ENCODE data around the gene TGM4. TPM values are rescaled to one million over a fixed set of nuclear protein-coding genes. Genes with fewer than 3 reads are reported as not detected.

Gene TGM4
- total and polyA plus RNA-seq, 9 donors, result not detected

- Histone ChIP-seq H3K4me3 (no peak overlapping the region), H3K4me1 (ENCODE audit: insufficient read depth) (peaks cover 3% of the 10 kb centered on the region), H3K36me3 (no peaks in the 10 kb centered on the region), H3K27ac (no peak overlapping the region), H3K27me3 (no peaks in the 10 kb centered on the region), H3K9me3 (no peaks in the 10 kb centered on the region)
- no peak for DNase-seq
- TF ChIP-seq POLR2A (IDR thresholded peaks at IDR 0.05) (no peak), EP300 (IDR thresholded peaks at IDR 0.05) (no peak)
- TF ChIP-seq, protein P1, sequence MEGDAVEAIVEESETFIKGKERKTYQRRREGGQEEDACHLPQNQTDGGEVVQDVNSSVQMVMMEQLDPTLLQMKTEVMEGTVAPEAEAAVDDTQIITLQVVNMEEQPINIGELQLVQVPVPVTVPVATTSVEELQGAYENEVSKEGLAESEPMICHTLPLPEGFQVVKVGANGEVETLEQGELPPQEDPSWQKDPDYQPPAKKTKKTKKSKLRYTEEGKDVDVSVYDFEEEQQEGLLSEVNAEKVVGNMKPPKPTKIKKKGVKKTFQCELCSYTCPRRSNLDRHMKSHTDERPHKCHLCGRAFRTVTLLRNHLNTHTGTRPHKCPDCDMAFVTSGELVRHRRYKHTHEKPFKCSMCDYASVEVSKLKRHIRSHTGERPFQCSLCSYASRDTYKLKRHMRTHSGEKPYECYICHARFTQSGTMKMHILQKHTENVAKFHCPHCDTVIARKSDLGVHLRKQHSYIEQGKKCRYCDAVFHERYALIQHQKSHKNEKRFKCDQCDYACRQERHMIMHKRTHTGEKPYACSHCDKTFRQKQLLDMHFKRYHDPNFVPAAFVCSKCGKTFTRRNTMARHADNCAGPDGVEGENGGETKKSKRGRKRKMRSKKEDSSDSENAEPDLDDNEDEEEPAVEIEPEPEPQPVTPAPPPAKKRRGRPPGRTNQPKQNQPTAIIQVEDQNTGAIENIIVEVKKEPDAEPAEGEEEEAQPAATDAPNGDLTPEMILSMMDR (IDR thresholded peaks at IDR 0.05), result no peak
- 87 to 89% (median 89%) methylated on average over 10 of the region's 10 CpGs for WGBS, 3 donors
- intact Hi-C loops (cut with DNase I), result no loop called here
Observed at GRCh38 chr3:44926172-44926571, 51.8 kb downstream of the TGM4 start.

DNA sequence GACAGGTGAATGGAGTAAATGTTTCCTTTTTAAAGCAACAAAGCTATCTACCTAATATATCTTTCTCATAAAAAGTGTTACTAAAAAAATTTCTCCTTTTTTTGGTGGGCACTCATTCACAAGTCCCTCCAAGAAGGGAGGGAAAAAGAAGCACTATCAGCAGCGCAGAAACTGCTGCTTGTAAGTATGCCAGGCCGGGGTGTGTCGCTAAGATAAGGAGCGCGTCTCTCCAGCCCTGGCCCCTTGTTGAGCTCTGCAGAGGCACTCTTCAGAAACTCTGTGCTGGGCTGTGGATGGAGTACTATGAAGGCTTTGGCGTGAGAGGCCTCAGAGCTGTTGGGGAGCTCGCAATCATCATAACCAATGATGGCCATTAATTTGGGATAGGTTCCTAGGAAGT is 52.5 kb downstream of the TGM4 start:
- H3K9me3 ChIP-seq, result no peaks in the 10 kb centered on the region
- H3K4me1 ChIP-seq (ENCODE audit: insufficient read depth), result peaks cover 3% of the 10 kb centered on the region
- no peak for TF ChIP-seq EP300 (IDR thresholded peaks at IDR 0.05)
- TF ChIP-seq POLR2A (IDR thresholded peaks at IDR 0.05), result no peak
- TF ChIP-seq, protein P1 (IDR thresholded peaks at IDR 0.05), result no peak
- H3K36me3 ChIP-seq, result no peaks in the 10 kb centered on the region
- intact Hi-C loops (cut with DNase I), result no loop called here
- no peak overlapping the region for H3K4me3 ChIP-seq
- WGBS, 3 donors, result 76 to 85% (median 77%) methylated on average over 7 of the region's 7 CpGs
- H3K27ac ChIP-seq, result no peak overlapping the region
- no peaks in the 10 kb centered on the region for H3K27me3 ChIP-seq
- DNase-seq, result no peak

GRCh38 chr3:44927371-44927770 is 53.0 kb downstream of the TGM4 start:
- peaks cover 3% of the 10 kb centered on the region for H3K4me1 ChIP-seq (ENCODE audit: insufficient read depth)
- no peak overlapping the region for H3K4me3 ChIP-seq
- DNase-seq, result no peak
- intact Hi-C loops (cut with DNase I), result no loop called here
- WGBS, 3 donors, result 94 to 96% (median 94%) methylated on average over 7 of the region's 7 CpGs
- no peaks in the 10 kb centered on the region for H3K9me3 ChIP-seq
- no peaks in the 10 kb centered on the region for H3K36me3 ChIP-seq
- H3K27ac ChIP-seq, result no peak overlapping the region
- H3K27me3 ChIP-seq, result no peaks in the 10 kb centered on the region
- TF ChIP-seq POLR2A (IDR thresholded peaks at IDR 0.05) (no peak), EP300 (IDR thresholded peaks at IDR 0.05) (no peak)
- TF ChIP-seq, protein P1 (IDR thresholded peaks at IDR 0.05), result no peak

- Histone ChIP-seq H3K27ac (peak overlapping the region in 1 of 2 donors; percentile 12), H3K4me1 (ENCODE audit: insufficient read depth) (no peaks in the 10 kb centered on the region), H3K36me3 (no peaks in the 10 kb centered on the region), H3K9me3 (no peaks in the 10 kb centered on the region), H3K27me3 (no peaks in the 10 kb centered on the region), H3K4me3 (no peak overlapping the region)
- WGBS, 3 donors, result 85 to 94% (median 89%) methylated on average over 5 of the region's 5 CpGs
- intact Hi-C loops (cut with DNase I), result no loop called here
- no peak for DNase-seq
- TF ChIP-seq, protein P1 (IDR thresholded peaks at IDR 0.05), result no peak
Observed at GRCh38 chr3:44929782-44930181, 55.4 kb downstream of the TGM4 start.

DNA sequence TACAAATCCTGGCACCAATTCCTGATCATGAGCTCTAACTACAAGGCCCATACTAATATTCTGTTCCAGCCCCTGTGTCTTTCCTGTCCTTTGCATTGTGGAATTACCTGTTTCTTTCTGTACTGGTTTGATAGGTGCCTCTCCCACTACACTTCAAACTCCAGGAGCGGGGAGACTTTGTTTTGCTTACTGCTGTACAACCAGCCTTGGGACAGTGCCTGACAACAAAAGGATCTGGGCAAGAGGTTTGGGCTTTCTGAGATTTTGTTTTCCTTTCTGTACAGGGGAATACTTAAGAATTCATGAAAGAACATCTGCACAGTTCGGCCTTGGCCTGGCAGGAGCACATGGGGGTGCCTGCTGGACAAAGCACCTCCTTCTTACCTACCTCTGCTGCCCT is 56.5 kb downstream of the TGM4 start:
- WGBS, 3 donors, result 62 to 72% (median 70%) methylated on average over 2 of the region's 2 CpGs
- Histone ChIP-seq H3K9me3 (no peaks in the 10 kb centered on the region), H3K4me3 (no peak overlapping the region), H3K27me3 (no peaks in the 10 kb centered on the region), H3K4me1 (ENCODE audit: insufficient read depth) (no peaks in the 10 kb centered on the region), H3K27ac (no peak overlapping the region), H3K36me3 (no peaks in the 10 kb centered on the region)
- no peak for DNase-seq
- intact Hi-C loops (cut with DNase I), result no loop called here
- TF ChIP-seq, protein P1 (IDR thresholded peaks at IDR 0.05), result no peak
- TF ChIP-seq EP300 (IDR thresholded peaks at IDR 0.05) (no peak), POLR2A (IDR thresholded peaks at IDR 0.05) (no peak)

Measured in ovary (tissue), 9 donors.